Endothelial cell of umbilical vein (primary cell): ENCODE results near the gene GPR22. TPM values are rescaled to one million over a fixed set of nuclear protein-coding genes. Genes with fewer than 3 reads are reported as not detected.
A peak's percentile ranks its signal among the peaks of the same experiment; 100 is the strongest.

Experiments used
- BruUV-seq: library from RNA; stranded (reverse); fragments of 400-500 nt; replicated peaks from 2 replicates; lab custom pipeline; 2021; lab: Mats Ljungman, UMichigan
- CTCF ChIA-PET: fragments of 300-600, 350-600 bp; sonication (Branson Sonifier 250); formaldehyde crosslinking; loops from one replicate; lab custom pipeline; 2021; ENCODE audit warnings: antibody characterized with exemption, inconsistent platforms; lab: Charles Lee
- POLR2A ChIA-PET: fragments of 300-600, 350-600 bp; sonication (Branson Sonifier 250); formaldehyde crosslinking; loops from one replicate; lab custom pipeline; 2021; ENCODE audit warnings: antibody characterized with exemption, inconsistent platforms; lab: Charles Lee
- DNase-seq: peaks from one replicate; pipeline ENCODE4 v3.0.0-alpha.2; 2011; ENCODE audit warnings: low read depth, low spot score
- FAIRE-seq: peaks from 2 replicates; lab custom pipeline; 2011; peaks lifted over from hg19 to GRCh38; lab: Jason Lieb, UNC
- H2AFZ ChIP-seq: 2 replicates; pipeline ENCODE4 v1.6.0; 2012; ENCODE audit warnings: low read depth, low read length, control low read depth, inconsistent platforms
- H3K27ac ChIP-seq: 2 replicates; pipeline ENCODE4 v1.5.1; 2011; ENCODE audit warnings: low read depth, mild to moderate bottlenecking, control low read depth, low read length, moderate library complexity; ENCODE audit not compliant: insufficient read depth
- H3K27me3 ChIP-seq, 2 experiments: 2 replicates each; pipeline versions ENCODE4 v1.6.0 to v1.6.1; 2011; ENCODE audit warnings: low read length in 2 of 2, mixed read lengths in 1 of 2; ENCODE audit not compliant: control insufficient read depth in 2 of 2, insufficient read depth in 2 of 2
- H3K36me3 ChIP-seq, 2 experiments: 2 replicates in 1 of 2; 3 replicates in 1 of 2; pipeline ENCODE4 v1.5.1; 2011; ENCODE audit warnings: low read length in 2 of 2, mild to moderate bottlenecking in 1 of 2, moderate library complexity in 1 of 2; ENCODE audit not compliant: control insufficient read depth in 2 of 2, insufficient read depth in 2 of 2; ENCODE audit errors: extremely low read depth in 1 of 2
- H3K4me1 ChIP-seq: 3 replicates; pipeline ENCODE4 v1.5.1; 2011; ENCODE audit warnings: mild to moderate bottlenecking, low read length; ENCODE audit not compliant: control insufficient read depth, insufficient read depth; ENCODE audit errors: extremely low read depth
- H3K4me2 ChIP-seq: 2 replicates; pipeline ENCODE4 v1.6.1; 2011; ENCODE audit warnings: low read length, control low read depth, mixed read lengths; ENCODE audit not compliant: insufficient read depth
- H3K4me3 ChIP-seq, 3 experiments: fragments of 200-600 bp in 1 of 3; sonication (generic), shearing (Covaris generic) in 1 of 3; replicated peaks in 1 of 3; 2 replicates each; pipeline ENCODE4 v1.5.1; 2011 to 2016; ENCODE audit warnings: control low read depth in 3 of 3, low read length in 3 of 3, mild to moderate bottlenecking in 2 of 3, inconsistent platforms in 1 of 3, low read depth in 1 of 3, moderate library complexity in 1 of 3; ENCODE audit not compliant: insufficient read depth in 1 of 3
- H3K79me2 ChIP-seq: 2 replicates; pipeline ENCODE4 v1.6.0; 2012; ENCODE audit warnings: low read length, inconsistent platforms; ENCODE audit not compliant: control insufficient read depth, insufficient read depth
- H3K9ac ChIP-seq: replicated peaks from 2 replicates; pipeline ENCODE3; 2011; ENCODE audit warnings: low read length, control low read depth; ENCODE audit not compliant: insufficient read depth; ENCODE audit errors: extremely low read depth
- H3K9me1 ChIP-seq: replicated peaks from 3 replicates; pipeline ENCODE4 v1.6.0; 2011; ENCODE audit warnings: mild to moderate bottlenecking, low read length; ENCODE audit not compliant: control insufficient read depth, insufficient read depth; ENCODE audit errors: extremely low read depth
- H3K9me3 ChIP-seq: replicated peaks from 2 replicates; pipeline ENCODE4 v1.5.1; 2012; ENCODE audit warnings: low read length, inconsistent platforms; ENCODE audit not compliant: control insufficient read depth, insufficient read depth
- H4K20me1 ChIP-seq: replicated peaks from 2 replicates; pipeline ENCODE3; 2011; ENCODE audit warnings: mild to moderate bottlenecking, low read length; ENCODE audit not compliant: control insufficient read depth, insufficient read depth; ENCODE audit errors: extremely low read depth
- CTCF ChIP-seq, 2 donors: IDR thresholded peaks; 1 replicate in 1 of 2; 2 replicates in 1 of 2; pipeline ENCODE4 v1.5.1; 2011; ENCODE audit warnings: low read length in 2 of 2, mild to moderate bottlenecking in 2 of 2, moderate library complexity in 2 of 2, control low read depth in 1 of 2, inconsistent platforms in 1 of 2, low read depth in 1 of 2; ENCODE audit not compliant: insufficient read depth in 1 of 2; ENCODE audit errors: extremely low read depth in 1 of 2
- EZH2 ChIP-seq: IDR thresholded peaks from 2 replicates; pipeline ENCODE4 v1.6.1; 2012; ENCODE audit warnings: borderline replicate concordance, low read depth, mild to moderate bottlenecking, moderate library complexity, low read length, inconsistent platforms; ENCODE audit not compliant: severe bottlenecking
- GATA2 ChIP-seq: IDR thresholded peaks from 2 replicates; pipeline ENCODE4 v1.7.0; 2011; ENCODE audit warnings: low read depth, mild to moderate bottlenecking, moderate library complexity, mixed read lengths, low read length; ENCODE audit not compliant: insufficient read length, insufficient read depth
- JUN ChIP-seq: IDR thresholded peaks from 2 replicates; pipeline ENCODE4 v1.6.1; 2011; ENCODE audit warnings: borderline replicate concordance, low read depth; ENCODE audit not compliant: insufficient read length, insufficient read depth
- MAX ChIP-seq: IDR thresholded peaks from 2 replicates; pipeline ENCODE4 v1.6.1; 2011; ENCODE audit not compliant: insufficient read depth, insufficient read length
- POLR2AphosphoS5 ChIP-seq: IDR thresholded peaks from 2 replicates; pipeline ENCODE4 v1.6.1; 2012; ENCODE audit warnings: low read depth, mild to moderate bottlenecking, control low read depth, low read length, moderate library complexity; ENCODE audit not compliant: insufficient read depth
- dilution Hi-C: fragments of 300-500 bp; cut with MboI; formaldehyde crosslinking; loops from one replicate; pipeline ENCODE4 v1.15.0; 2019; ENCODE audit warnings: low sequenced_read_pairs; ENCODE audit not compliant: extremely low pct_ligation_motif_present
- intact Hi-C: fragments of 100-400 bp; cut with micrococcal nuclease; formaldehyde crosslinking; loops from one replicate; pipeline ENCODE4 v1.10.0; 2022
- polyA plus RNA-seq, 4 experiments: library from polyadenylated mRNA; depleted of rRNA in 3 of 4; stranded (reverse) in 3 of 4; unstranded in 1 of 4; fragments of >200 nt; gene quantifications; 2 replicates each; pipeline versions ENCODE4 v1.2.1 to v1.2.3, GENCODE V29; 2011 to 2012; ENCODE audit warnings: missing spikeins in 1 of 4
- total RNA-seq: library from RNA; stranded (reverse); gene quantifications from 2 replicates; pipeline ENCODE4 v1.2.3, GENCODE V29; 2021

GPR22 gene
- total and polyA plus RNA-seq, 2 donors (not counting 3 experiments of a cell fraction or from before 2014, with no cell fraction given) = not detected

- FAIRE-seq = no peak
- no peaks in the 10 kb centered on the region for H3K9me3 ChIP-seq
- intact Hi-C loops = loop anchor here (1.0 to 2.0 kb wide), 2 partner anchors 299 to 353 kb away; no protein-coding TSS in a partner anchor
- H3K4me3 ChIP-seq = no peak overlapping the region
- H3K4me2 ChIP-seq = no peak overlapping the region
- peaks cover 10% of the 10 kb centered on the region for H3K79me2 ChIP-seq
- TF ChIP-seq GATA2 = no peak
- TF ChIP-seq CTCF (IDR thresholded peaks at IDR 0.05; ENCODE audit: extremely low read depth in 1 of 2, insufficient read depth in 1 of 2, low read depth in 1 of 2, low read length in 2 of 2) = peak; percentile 36
- TF ChIP-seq MAX = no peak
- ChIA-PET CTCF (interaction anchor here (0.6 to 3.1 kb wide), 28 partner anchors 9 to 1325 kb away, joined by 3 to 36 read pairs (median 3); no protein-coding TSS in a partner anchor), POLR2A (no interaction called here)
- H3K27me3 ChIP-seq = no peaks in the 10 kb centered on the region
- H3K9me1 ChIP-seq = no peaks in the 10 kb centered on the region
- H3K4me1 ChIP-seq = peaks cover 2% of the 10 kb centered on the region
- H3K27ac ChIP-seq = no peak overlapping the region
- BruUV-seq = no TSS peak
- no peak overlapping the region for H3K9ac ChIP-seq
- no peak overlapping the region for H2AFZ ChIP-seq
- peaks cover 5% of the 10 kb centered on the region for H4K20me1 ChIP-seq
- DNase-seq = peak; percentile 64
- H3K36me3 ChIP-seq = no peaks in the 10 kb centered on the region
- dilution Hi-C loops = no loop called here
Observed at GRCh38 chr7:107501593-107501992, 31.7 kb downstream of the GPR22 start.

GRCh38 chr7:107502154-107502553, 32.3 kb downstream of the GPR22 start:
- ChIA-PET POLR2A (no interaction called here), CTCF (interaction anchor here (0.7 to 3.1 kb wide), 17 partner anchors 10 to 377 kb away, joined by 3 to 36 read pairs (median 7); no protein-coding TSS in a partner anchor)
- DNase-seq (no peak), FAIRE-seq (no peak)
- Histone ChIP-seq H3K9ac (no peak overlapping the region), H3K27me3 (no peaks in the 10 kb centered on the region), H3K27ac (no peak overlapping the region), H2AFZ (no peak overlapping the region), H3K36me3 (no peaks in the 10 kb centered on the region), H3K9me3 (no peaks in the 10 kb centered on the region), H3K4me1 (peaks cover 3% of the 10 kb centered on the region), H3K4me2 (no peak overlapping the region), H3K4me3 (no peak overlapping the region), H4K20me1 (peaks cover 4% of the 10 kb centered on the region), H3K9me1 (no peaks in the 10 kb centered on the region), H3K79me2 (peaks cover 4% of the 10 kb centered on the region)
- dilution Hi-C loops = no loop called here
- TF ChIP-seq EZH2 = no peak
- no peak for TF ChIP-seq POLR2AphosphoS5
- TF ChIP-seq JUN = no peak
- intact Hi-C loops = no loop called here
- no TSS peak for BruUV-seq
